Kidney (tissue), 14 donors: ENCODE data around the gene FHAD1. TPM values are rescaled to one million over a fixed set of nuclear protein-coding genes. Genes with fewer than 3 reads are reported as not detected.

Experiments
- DNase-seq, 5 donors: peaks; one replicate each; pipeline ENCODE4 v3.0.0-alpha.2; 2013 to 2020
- FAIRE-seq: peaks from 2 replicates; lab custom pipeline; 2012; peaks lifted over from hg19 to GRCh38; lab: Jason Lieb, UNC
- H3K27ac ChIP-seq, 2 donors: one replicate each; pipeline ENCODE4 v1.7.0; 2013; ENCODE audit warnings: low read depth in 2 of 2, low read length in 2 of 2, inconsistent platforms in 1 of 2
- H3K27me3 ChIP-seq: one replicate; pipeline ENCODE4 v1.7.1; 2013; ENCODE audit warnings: low read length, inconsistent platforms; ENCODE audit not compliant: control insufficient read depth, insufficient read depth
- H3K36me3 ChIP-seq, 3 donors: one replicate each; pipeline versions ENCODE4 v1.7.0 to v1.7.1; 2013; ENCODE audit warnings: low read length in 3 of 3, control low read depth in 1 of 3, inconsistent platforms in 1 of 3; ENCODE audit not compliant: insufficient read depth in 3 of 3, control insufficient read depth in 2 of 3
- H3K4me1 ChIP-seq, 3 donors: one replicate each; pipeline versions ENCODE4 v1.7.0 to v1.7.1; 2013; ENCODE audit warnings: low read length in 3 of 3, inconsistent platforms in 1 of 3, low read depth in 1 of 3; ENCODE audit not compliant: control insufficient read depth in 2 of 3, insufficient read depth in 2 of 3
- H3K4me3 ChIP-seq, 3 donors: one replicate each; pipeline versions ENCODE4 v1.7.0 to v1.8.1; 2013; ENCODE audit warnings: low read length in 3 of 3, control low read depth in 1 of 3, inconsistent platforms in 1 of 3
- H3K9ac ChIP-seq, 3 donors: one replicate each; pipeline versions ENCODE4 v1.7.0 to v1.7.1; 2013; ENCODE audit warnings: low read length in 3 of 3, control low read depth in 1 of 3, inconsistent platforms in 1 of 3
- H3K9me3 ChIP-seq, 3 donors: one replicate each; pipeline versions ENCODE4 v1.7.0 to v1.7.1; 2013; ENCODE audit warnings: low read length in 3 of 3, control low read depth in 1 of 3, inconsistent platforms in 1 of 3; ENCODE audit not compliant: control insufficient read depth in 2 of 3, insufficient read depth in 1 of 3
- CTCF ChIP-seq: IDR thresholded peaks from 3 replicates; pipeline ENCODE4 v1.5.1; 2012; ENCODE audit warnings: mild to moderate bottlenecking, moderate library complexity, borderline replicate concordance; ENCODE audit not compliant: insufficient read depth; ENCODE audit errors: extremely low read depth
- intact Hi-C: fragments of 100-400 bp; cut with DNase I; formaldehyde crosslinking; loops from one replicate; pipeline ENCODE4 v1.11.1; 2022
- polyA plus RNA-seq: library from polyadenylated mRNA; stranded (reverse); fragments of 350-450 nt; fragmentation: Illumina TruSeq; extraction: RNeasy Lipid Tissue Mini Kit (QIAGEN cat#74804); gene quantifications from one replicate; pipeline ENCODE4 v1.2.3, GENCODE V29; 2014; ENCODE audit warnings: low read depth, low replicate concordance; ENCODE audit not compliant: insufficient read depth
- total RNA-seq: library from RNA; stranded (reverse); fragmentation: NEBNext Ultra II Directional; extraction: Animal tissue kit (Norgen Biotek cat#: 25700); gene quantifications from one replicate; pipeline ENCODE4 v1.2.1, GENCODE V29; 2021
- donor health status: control.
- donor health status: control.
- donor health status: control.
- donor health status: control.
- donor health status: control.
- donor health status: DM: yes; HTN: yes; CAD: no.
- donor health status: Normal renal cell carcinoma (clear cell type).

FHAD1 gene
- total and polyA plus RNA-seq, 2 donors from 2014 or later = 0.84 to 4.2 TPM

- Histone ChIP-seq H3K27me3 (no peaks in the 10 kb centered on the region), H3K4me1 (peaks cover 0 to 2% (median 0%) of the 10 kb centered on the region in 3 donors), H3K36me3 (no peaks in the 10 kb centered on the region), H3K9ac (no peak overlapping the region), H3K27ac (no peak overlapping the region), H3K9me3 (no peaks in the 10 kb centered on the region), H3K4me3 (no peak overlapping the region)
- intact Hi-C loops = no loop called here
- no peak for FAIRE-seq
- no peak for DNase-seq
- TF ChIP-seq CTCF = no peak
Measured at GRCh38 chr1:15329104-15329820, 82.2 kb downstream of the FHAD1 start.

GRCh38 chr1:15330028-15330427 lies 83.0 kb downstream of the FHAD1 start:
- intact Hi-C loops = no loop called here
- no peaks in the 10 kb centered on the region for H3K9me3 ChIP-seq
- FAIRE-seq = no peak
- DNase-seq = no peak
- H3K9ac ChIP-seq = no peak overlapping the region
- no peaks in the 10 kb centered on the region for H3K36me3 ChIP-seq
- H3K27ac ChIP-seq = no peak overlapping the region
- H3K27me3 ChIP-seq = no peaks in the 10 kb centered on the region
- H3K4me1 ChIP-seq = peaks cover 0 to 2% (median 0%) of the 10 kb centered on the region in 3 donors
- H3K4me3 ChIP-seq = no peak overlapping the region
- no peak for TF ChIP-seq CTCF

- H3K4me3 ChIP-seq = no peak overlapping the region
- TF ChIP-seq CTCF = no peak
- FAIRE-seq (no peak), DNase-seq (no peak)
- no peaks in the 10 kb centered on the region for H3K27me3 ChIP-seq
- intact Hi-C loops = no loop called here
- peaks cover 0 to 2% (median 0%) of the 10 kb centered on the region in 3 donors for H3K4me1 ChIP-seq
- no peak overlapping the region for H3K27ac ChIP-seq
- no peak overlapping the region for H3K9ac ChIP-seq
- no peaks in the 10 kb centered on the region for H3K36me3 ChIP-seq
- H3K9me3 ChIP-seq = no peaks in the 10 kb centered on the region
Measured at GRCh38 chr1:15331180-15331579, 84.2 kb downstream of the FHAD1 start.

- intact Hi-C loops = no loop called here
- Histone ChIP-seq H3K36me3 (no peaks in the 10 kb centered on the region), H3K4me1 (peaks cover 0 to 2% (median 0%) of the 10 kb centered on the region in 3 donors), H3K9me3 (no peaks in the 10 kb centered on the region), H3K27ac (no peak overlapping the region), H3K9ac (no peak overlapping the region), H3K27me3 (no peaks in the 10 kb centered on the region), H3K4me3 (no peak overlapping the region)
- no peak for FAIRE-seq
- TF ChIP-seq CTCF = no peak
- DNase-seq = no peak
Measured at GRCh38 chr1:15331734-15332133, 84.7 kb downstream of the FHAD1 start.
